Measurements from ENCODE around the gene ITGAD.

The ITGAD gene

DNA sequence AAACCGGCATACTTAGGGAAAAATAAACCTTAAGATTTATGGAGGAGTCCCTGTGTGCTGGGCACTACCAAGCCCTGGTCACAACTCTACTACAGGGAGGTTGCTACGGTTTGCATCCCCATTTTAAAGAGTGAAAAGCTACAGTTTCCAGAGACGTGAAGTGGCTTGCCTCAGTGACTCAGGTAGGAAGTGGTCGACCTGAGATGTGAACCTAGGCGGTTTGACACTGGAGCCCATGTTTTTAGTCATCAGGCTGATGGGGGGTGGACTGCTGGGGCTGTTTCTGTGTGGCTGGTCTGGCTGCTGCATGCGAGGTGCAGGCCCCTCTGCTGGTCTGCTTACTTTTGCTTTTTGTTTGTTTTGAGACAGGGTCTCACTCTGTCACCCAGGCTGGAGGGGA, 28.5 kb downstream of the ITGAD start:
- Histone ChIP-seq H3K36me3 (ENCODE audit: low read length) (no peaks in the 10 kb centered on the region), H3K79me2 (ENCODE audit: insufficient read depth, low read length) (no peaks in the 10 kb centered on the region), H3K4me3 (ENCODE audit: insufficient read depth, low read length, poor library complexity, severe bottlenecking) (no peak overlapping the region), H3K9me2 (replicated peaks; ENCODE audit: insufficient read depth, low read length) (no peaks in the 10 kb centered on the region), H4K20me1 (ENCODE audit: low read depth, low read length) (no peaks in the 10 kb centered on the region), H3K4me2 (ENCODE audit: low read depth, low read length, poor library complexity, severe bottlenecking) (no peak overlapping the region), H3K27ac (ENCODE audit: low read depth, low read length) (no peak overlapping the region), H3F3A (ENCODE audit: insufficient read depth) (no peaks in the 10 kb centered on the region), H3K9ac (ENCODE audit: low read length) (no peak overlapping the region), H3K27me3 (ENCODE audit: low read length) (no peaks in the 10 kb centered on the region; the same call in 1 of the 2 replicates), H3K9me3 (ENCODE audit: insufficient read depth, low read length) (no peaks in the 10 kb centered on the region), H2AFZ (ENCODE audit: low read depth, low read length, severe bottlenecking) (no peak overlapping the region)
- TF ChIP-seq EZH2phosphoT487 (conservative IDR thresholded peaks at IDR 0.05; ENCODE audit: low read length) = no peak
- TF ChIP-seq, protein P1, sequence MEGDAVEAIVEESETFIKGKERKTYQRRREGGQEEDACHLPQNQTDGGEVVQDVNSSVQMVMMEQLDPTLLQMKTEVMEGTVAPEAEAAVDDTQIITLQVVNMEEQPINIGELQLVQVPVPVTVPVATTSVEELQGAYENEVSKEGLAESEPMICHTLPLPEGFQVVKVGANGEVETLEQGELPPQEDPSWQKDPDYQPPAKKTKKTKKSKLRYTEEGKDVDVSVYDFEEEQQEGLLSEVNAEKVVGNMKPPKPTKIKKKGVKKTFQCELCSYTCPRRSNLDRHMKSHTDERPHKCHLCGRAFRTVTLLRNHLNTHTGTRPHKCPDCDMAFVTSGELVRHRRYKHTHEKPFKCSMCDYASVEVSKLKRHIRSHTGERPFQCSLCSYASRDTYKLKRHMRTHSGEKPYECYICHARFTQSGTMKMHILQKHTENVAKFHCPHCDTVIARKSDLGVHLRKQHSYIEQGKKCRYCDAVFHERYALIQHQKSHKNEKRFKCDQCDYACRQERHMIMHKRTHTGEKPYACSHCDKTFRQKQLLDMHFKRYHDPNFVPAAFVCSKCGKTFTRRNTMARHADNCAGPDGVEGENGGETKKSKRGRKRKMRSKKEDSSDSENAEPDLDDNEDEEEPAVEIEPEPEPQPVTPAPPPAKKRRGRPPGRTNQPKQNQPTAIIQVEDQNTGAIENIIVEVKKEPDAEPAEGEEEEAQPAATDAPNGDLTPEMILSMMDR (IDR thresholded peaks at IDR 0.05; ENCODE audit: insufficient read depth, low read length, poor library complexity, severe bottlenecking) = no peak

DNA sequence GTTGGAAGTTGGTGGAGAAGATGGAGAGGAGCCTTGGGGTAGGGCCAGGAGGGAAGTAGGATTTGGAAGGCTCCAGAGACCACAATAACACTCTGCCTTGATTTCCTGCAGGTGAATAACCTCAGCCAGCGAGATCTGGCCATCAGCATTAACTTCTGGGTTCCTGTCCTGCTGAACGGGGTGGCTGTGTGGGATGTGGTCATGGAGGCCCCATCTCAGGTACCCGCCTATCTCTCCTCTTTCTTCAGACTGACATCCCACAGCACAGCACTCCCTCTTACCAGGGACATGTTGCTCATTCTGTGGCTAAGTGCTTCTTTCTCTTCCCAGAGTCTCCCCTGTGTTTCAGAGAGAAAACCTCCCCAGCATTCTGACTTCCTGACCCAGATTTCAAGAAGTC, 30.1 kb downstream of the ITGAD start:
- H3K4me3 ChIP-seq (ENCODE audit: insufficient read depth, low read length, poor library complexity, severe bottlenecking) = no peak overlapping the region
- no peaks in the 10 kb centered on the region for H3K79me2 ChIP-seq (ENCODE audit: insufficient read depth, low read length)
- no peaks in the 10 kb centered on the region for H3F3A ChIP-seq (ENCODE audit: insufficient read depth)
- H3K27ac ChIP-seq (ENCODE audit: low read depth, low read length) = no peak overlapping the region
- no peak overlapping the region for H2AFZ ChIP-seq (ENCODE audit: low read depth, low read length, severe bottlenecking)
- TF ChIP-seq, protein P1 (IDR thresholded peaks at IDR 0.05; ENCODE audit: insufficient read depth, low read length, poor library complexity, severe bottlenecking) = no peak
- no peak for TF ChIP-seq EZH2phosphoT487 (conservative IDR thresholded peaks at IDR 0.05; ENCODE audit: low read length)
- H4K20me1 ChIP-seq (ENCODE audit: low read depth, low read length) = no peaks in the 10 kb centered on the region
- H3K36me3 ChIP-seq (ENCODE audit: low read length) = no peaks in the 10 kb centered on the region
- H3K9me2 ChIP-seq (replicated peaks; ENCODE audit: insufficient read depth, low read length) = no peaks in the 10 kb centered on the region
- no peaks in the 10 kb centered on the region; the same call in 1 of the 2 replicates for H3K27me3 ChIP-seq (ENCODE audit: low read length)
- no peaks in the 10 kb centered on the region for H3K9me3 ChIP-seq (ENCODE audit: insufficient read depth, low read length)
- no peak overlapping the region for H3K9ac ChIP-seq (ENCODE audit: low read length)
- no peak overlapping the region for H3K4me2 ChIP-seq (ENCODE audit: low read depth, low read length, poor library complexity, severe bottlenecking)

DNA sequence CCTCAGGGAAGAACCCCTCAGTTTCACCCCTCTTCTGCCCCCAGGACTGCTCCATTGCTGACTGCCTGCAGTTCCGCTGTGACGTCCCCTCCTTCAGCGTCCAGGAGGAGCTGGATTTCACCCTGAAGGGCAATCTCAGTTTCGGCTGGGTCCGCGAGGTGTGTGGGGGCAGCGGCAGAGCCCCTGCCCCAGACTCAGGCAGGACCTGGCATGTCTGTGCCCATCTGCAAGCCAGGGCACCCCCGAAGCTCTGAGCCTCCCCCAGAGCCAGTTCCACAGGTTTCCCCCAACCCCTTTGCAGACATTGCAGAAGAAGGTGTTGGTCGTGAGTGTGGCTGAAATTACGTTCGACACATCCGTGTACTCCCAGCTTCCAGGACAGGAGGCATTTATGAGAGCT, 30.7 kb downstream of the ITGAD start:
- no peak overlapping the region for H2AFZ ChIP-seq (ENCODE audit: low read depth, low read length, severe bottlenecking)
- H3K4me3 ChIP-seq (ENCODE audit: insufficient read depth, low read length, poor library complexity, severe bottlenecking) = no peak overlapping the region
- no peak overlapping the region for H3K27ac ChIP-seq (ENCODE audit: low read depth, low read length)
- H3K9ac ChIP-seq (ENCODE audit: low read length) = no peak overlapping the region
- H3K36me3 ChIP-seq (ENCODE audit: low read length) = no peaks in the 10 kb centered on the region
- H3F3A ChIP-seq (ENCODE audit: insufficient read depth) = no peaks in the 10 kb centered on the region
- no peaks in the 10 kb centered on the region for H3K9me2 ChIP-seq (replicated peaks; ENCODE audit: insufficient read depth, low read length)
- H3K9me3 ChIP-seq (ENCODE audit: insufficient read depth, low read length) = no peaks in the 10 kb centered on the region
- no peak overlapping the region for H3K4me2 ChIP-seq (ENCODE audit: low read depth, low read length, poor library complexity, severe bottlenecking)
- no peak for TF ChIP-seq EZH2phosphoT487 (conservative IDR thresholded peaks at IDR 0.05; ENCODE audit: low read length)
- TF ChIP-seq, protein P1 (IDR thresholded peaks at IDR 0.05; ENCODE audit: insufficient read depth, low read length, poor library complexity, severe bottlenecking) = no peak
- no peaks in the 10 kb centered on the region for H3K79me2 ChIP-seq (ENCODE audit: insufficient read depth, low read length)
- H4K20me1 ChIP-seq (ENCODE audit: low read depth, low read length) = no peaks in the 10 kb centered on the region
- no peaks in the 10 kb centered on the region; the same call in 1 of the 2 replicates for H3K27me3 ChIP-seq (ENCODE audit: low read length)
